Skeletal muscle tissue (tissue), 4 donors: ENCODE measurements around the gene SDC3. TPM values are rescaled to one million over a fixed set of nuclear protein-coding genes. Genes with fewer than 3 reads are reported as not detected.

Experiments
- H3K27ac ChIP-seq: one replicate; pipeline ENCODE4 v1.7.0; 2013; ENCODE audit warnings: mild to moderate bottlenecking, low read depth, low read length, inconsistent platforms
- H3K27me3 ChIP-seq, 3 donors: one replicate each; pipeline ENCODE4 v1.7.0; 2013; ENCODE audit warnings: low read length in 3 of 3; ENCODE audit not compliant: control insufficient read depth in 3 of 3, insufficient read depth in 3 of 3
- H3K36me3 ChIP-seq, 3 donors: one replicate each; pipeline ENCODE4 v1.7.0; 2013; ENCODE audit warnings: low read length in 3 of 3; ENCODE audit not compliant: control insufficient read depth in 3 of 3, insufficient read depth in 3 of 3
- H3K4me1 ChIP-seq, 3 donors: one replicate each; pipeline ENCODE4 v1.7.0; 2013; ENCODE audit warnings: low read length in 3 of 3, mild to moderate bottlenecking in 3 of 3; ENCODE audit not compliant: control insufficient read depth in 3 of 3, insufficient read depth in 3 of 3
- H3K4me3 ChIP-seq, 3 donors: one replicate each; pipeline ENCODE4 v1.7.0; 2013; ENCODE audit warnings: low read length in 3 of 3
- H3K9ac ChIP-seq, 3 donors: one replicate each; pipeline ENCODE4 v1.7.0; 2013; ENCODE audit warnings: low read length in 3 of 3, mild to moderate bottlenecking in 3 of 3, moderate library complexity in 2 of 3, low read depth in 1 of 3
- H3K9me3 ChIP-seq, 3 donors: one replicate each; pipeline ENCODE4 v1.7.0; 2013; ENCODE audit warnings: low read length in 3 of 3; ENCODE audit not compliant: control insufficient read depth in 3 of 3
- total RNA-seq: library from RNA; depleted of rRNA; stranded (reverse); fragments of >200 nt; gene quantifications from one replicate; pipeline ENCODE4 v1.2.3, GENCODE V29; 2014
- donor health status: Osteomylitis.

The SDC3 gene
- total RNA-seq, 1 donor from 2014 or later: 8.9 TPM

- Histone ChIP-seq H3K4me1 (peaks cover 9 to 24% (median 16%) of the 10 kb centered on the region in 3 donors), H3K4me3 (no peak overlapping the region), H3K36me3 (no peaks in the 10 kb centered on the region), H3K9me3 (no peaks in the 10 kb centered on the region), H3K9ac (no peak overlapping the region), H3K27ac (no peak overlapping the region), H3K27me3 (peaks cover 0 to 2% (median 0%) of the 10 kb centered on the region in 3 donors)
Observed at GRCh38 chr1:30885570-30886522, 22.7 kb downstream of the SDC3 start.

GRCh38 chr1:30884723-30885122 is 23.8 kb downstream of the SDC3 start:
- Histone ChIP-seq H3K36me3 (no peaks in the 10 kb centered on the region), H3K27me3 (peaks cover 0 to 2% (median 0%) of the 10 kb centered on the region in 3 donors), H3K9ac (no peak overlapping the region), H3K9me3 (no peaks in the 10 kb centered on the region), H3K27ac (no peak overlapping the region), H3K4me1 (peaks cover 9 to 24% (median 16%) of the 10 kb centered on the region in 3 donors), H3K4me3 (no peak overlapping the region)

GRCh38 chr1:30883389-30884172 is 25.0 kb downstream of the SDC3 start:
- H3K36me3 ChIP-seq: no peaks in the 10 kb centered on the region
- H3K9me3 ChIP-seq: no peaks in the 10 kb centered on the region
- peaks cover 6 to 18% (median 8%) of the 10 kb centered on the region in 3 donors for H3K4me1 ChIP-seq
- peaks cover 0 to 2% (median 0%) of the 10 kb centered on the region in 3 donors for H3K27me3 ChIP-seq
- no peak overlapping the region for H3K9ac ChIP-seq
- H3K27ac ChIP-seq: no peak overlapping the region
- H3K4me3 ChIP-seq: no peak overlapping the region

- Histone ChIP-seq H3K4me3 (no peak overlapping the region), H3K4me1 (peaks cover under 1 to 17% (median 4%) of the 10 kb centered on the region in 3 donors), H3K9ac (no peak overlapping the region), H3K27me3 (peaks cover 0 to 2% (median 0%) of the 10 kb centered on the region in 3 donors), H3K36me3 (no peaks in the 10 kb centered on the region), H3K9me3 (no peaks in the 10 kb centered on the region), H3K27ac (no peak overlapping the region)
Observed at GRCh38 chr1:30882678-30883388, 25.7 kb downstream of the SDC3 start.

GRCh38 chr1:30881319-30882181 is 27.0 kb downstream of the SDC3 start:
- Histone ChIP-seq H3K4me3 (no peak overlapping the region), H3K4me1 (peaks cover 7 to 16% (median 10%) of the 10 kb centered on the region in 3 donors), H3K9me3 (no peaks in the 10 kb centered on the region), H3K27ac (no peak overlapping the region), H3K36me3 (no peaks in the 10 kb centered on the region), H3K9ac (no peak overlapping the region), H3K27me3 (peaks cover 0 to 6% (median 0%) of the 10 kb centered on the region in 3 donors)

- H3K36me3 ChIP-seq: no peaks in the 10 kb centered on the region
- H3K9ac ChIP-seq: no peak overlapping the region
- H3K27me3 ChIP-seq: peaks cover 0 to 6% (median 0%) of the 10 kb centered on the region in 3 donors
- H3K27ac ChIP-seq: no peak overlapping the region
- H3K4me1 ChIP-seq: peaks cover 7 to 13% (median 10%) of the 10 kb centered on the region in 3 donors
- no peaks in the 10 kb centered on the region for H3K9me3 ChIP-seq
- no peak overlapping the region for H3K4me3 ChIP-seq
Observed at GRCh38 chr1:30880678-30881318, 27.8 kb downstream of the SDC3 start.

GRCh38 chr1:30879940-30880677 is 28.4 kb downstream of the SDC3 start:
- Histone ChIP-seq H3K4me1 (peaks cover 7 to 10% (median 8%) of the 10 kb centered on the region in 3 donors), H3K9ac (no peak overlapping the region), H3K36me3 (no peaks in the 10 kb centered on the region), H3K4me3 (no peak overlapping the region), H3K9me3 (no peaks in the 10 kb centered on the region), H3K27ac (no peak overlapping the region), H3K27me3 (peaks cover 0 to 6% (median 3%) of the 10 kb centered on the region in 3 donors)

- H3K36me3 ChIP-seq: no peaks in the 10 kb centered on the region
- no peaks in the 10 kb centered on the region for H3K9me3 ChIP-seq
- H3K27me3 ChIP-seq: peaks cover 0 to 6% (median 3%) of the 10 kb centered on the region in 3 donors
- peaks cover 7 to 10% (median 8%) of the 10 kb centered on the region in 3 donors for H3K4me1 ChIP-seq
- H3K4me3 ChIP-seq: no peak overlapping the region
- H3K9ac ChIP-seq: no peak overlapping the region
- H3K27ac ChIP-seq: no peak overlapping the region
Observed at GRCh38 chr1:30879126-30879786, 29.3 kb downstream of the SDC3 start.
